GM12801 (cell line): Measurements from ENCODE around the gene ARL8B.

Experiments used
- CTCF ChIP-seq: IDR thresholded peaks from one replicate; pipeline ENCODE4 v1.5.1; 2011; ENCODE audit warnings: control low read depth; ENCODE audit not compliant: insufficient read length; ENCODE audit errors: extremely low read depth

Gene ARL8B

GRCh38 chr3:5194801-5195509 lies 72.9 kb downstream of the ARL8B start:
- TF ChIP-seq CTCF: no peak

GRCh38 chr3:5195605-5196004 lies 73.5 kb downstream of the ARL8B start:
- no peak for TF ChIP-seq CTCF

GRCh38 chr3:5197022-5197421 lies 74.9 kb downstream of the ARL8B start:
- TF ChIP-seq CTCF: no peak

- TF ChIP-seq CTCF: no peak
These were observed 75.6 kb downstream of the ARL8B start for GRCh38 chr3:5197470-5198312.

- no peak for TF ChIP-seq CTCF
These were observed 76.2 kb downstream of the ARL8B start for GRCh38 chr3:5198313-5198677.

GRCh38 chr3:5198986-5199731 lies 77.1 kb downstream of the ARL8B start:
- no peak for TF ChIP-seq CTCF

GRCh38 chr3:5201536-5201935 lies 79.4 kb downstream of the ARL8B start:
- no peak for TF ChIP-seq CTCF
